ENCODE data around the gene FNDC3B.
A peak's percentile ranks its signal among the peaks of the same experiment; 100 is the strongest.

Gene FNDC3B

DNA sequence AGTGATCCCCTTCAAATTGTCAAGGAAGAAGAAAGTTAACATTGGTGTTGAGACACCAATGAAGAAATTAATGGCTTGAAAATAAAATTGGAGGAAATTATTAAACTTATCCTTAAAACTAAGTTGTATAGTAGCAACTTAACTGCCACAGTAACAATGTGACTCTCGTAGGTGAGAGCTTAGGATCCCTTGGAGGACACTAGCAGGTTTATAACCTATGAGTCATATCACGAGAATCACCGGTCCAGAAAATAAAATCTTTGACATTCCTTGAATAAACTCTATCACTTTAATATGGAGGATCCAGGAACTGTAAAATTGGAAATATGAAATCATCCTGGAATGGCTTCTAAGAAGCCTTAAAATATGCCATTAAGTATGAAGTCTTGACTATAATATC lies 406.8 kb downstream of the FNDC3B start:
- H3K36me3 ChIP-seq (replicated peaks in 1 of 2; ENCODE audit: control insufficient read depth in 2 of 2, insufficient read depth in 2 of 2, low read length in 2 of 2), result no peaks in the 10 kb centered on the region
- H2AFZ ChIP-seq (ENCODE audit: low read length), result no peak overlapping the region
- H2BK5ac ChIP-seq (ENCODE audit: low read length), result no peak overlapping the region
- H2BK12ac ChIP-seq (ENCODE audit: low read length), result no peak overlapping the region
- H3K18ac ChIP-seq (ENCODE audit: low read length), result no peak overlapping the region
- H3K4ac ChIP-seq (ENCODE audit: low read length), result no peak overlapping the region
- H3K9ac ChIP-seq (ENCODE audit: low read depth, low read length, poor library complexity), result no peak overlapping the region
- no peak overlapping the region for H3K23ac ChIP-seq (ENCODE audit: low read depth, low read length, poor library complexity)
- no peak overlapping the region for H3K14ac ChIP-seq (ENCODE audit: low read length)
- no peak for DNase-seq (ENCODE audit: low spot score)
- no peak overlapping the region for H2BK15ac ChIP-seq (ENCODE audit: low read length)
- peaks cover 20 to 74% (median 36%) of the 10 kb centered on the region in 3 experiments for H3K27me3 ChIP-seq (ENCODE audit: control insufficient read depth in 3 of 3, insufficient read depth in 3 of 3, low read depth in 1 of 3, low read length in 3 of 3)
- no peak overlapping the region for H2AK5ac ChIP-seq (ENCODE audit: low read depth, low read length)
- no peak overlapping the region for H3K4me3 ChIP-seq (ENCODE audit: low read length in 2 of 2)
- H4K8ac ChIP-seq (ENCODE audit: low read depth, low read length), result no peak overlapping the region
- H3K9me3 ChIP-seq (replicated peaks in 1 of 2; ENCODE audit: control insufficient read depth in 2 of 2, insufficient read depth in 1 of 2, low read depth in 1 of 2, low read length in 2 of 2), result peaks cover 5 to 12% of the 10 kb centered on the region in 2 donors
- H3K4me2 ChIP-seq (ENCODE audit: insufficient read depth, low read length, poor library complexity, severe bottlenecking), result no peak overlapping the region
- no CpG with 5 or more reads among the region's 3 CpGs for WGBS, 2 donors (ENCODE audit: extremely low coverage in 2 of 2, insufficient read length in 2 of 2, insufficient replicate concordance in 1 of 2)
- no peak overlapping the region for H4K91ac ChIP-seq (ENCODE audit: low read depth, low read length, poor library complexity)
- peaks cover 2 to 10% of the 10 kb centered on the region in 2 donors for H3K4me1 ChIP-seq (ENCODE audit: control insufficient read depth in 2 of 2, insufficient read depth in 1 of 2, low read depth in 1 of 2, low read length in 2 of 2)
- H2BK120ac ChIP-seq (ENCODE audit: low read depth, low read length), result no peak overlapping the region
- H3K27ac ChIP-seq (replicated peaks; ENCODE audit: low read length), result no peak overlapping the region
- H3K79me1 ChIP-seq (ENCODE audit: low read depth, low read length), result no peaks in the 10 kb centered on the region

DNA sequence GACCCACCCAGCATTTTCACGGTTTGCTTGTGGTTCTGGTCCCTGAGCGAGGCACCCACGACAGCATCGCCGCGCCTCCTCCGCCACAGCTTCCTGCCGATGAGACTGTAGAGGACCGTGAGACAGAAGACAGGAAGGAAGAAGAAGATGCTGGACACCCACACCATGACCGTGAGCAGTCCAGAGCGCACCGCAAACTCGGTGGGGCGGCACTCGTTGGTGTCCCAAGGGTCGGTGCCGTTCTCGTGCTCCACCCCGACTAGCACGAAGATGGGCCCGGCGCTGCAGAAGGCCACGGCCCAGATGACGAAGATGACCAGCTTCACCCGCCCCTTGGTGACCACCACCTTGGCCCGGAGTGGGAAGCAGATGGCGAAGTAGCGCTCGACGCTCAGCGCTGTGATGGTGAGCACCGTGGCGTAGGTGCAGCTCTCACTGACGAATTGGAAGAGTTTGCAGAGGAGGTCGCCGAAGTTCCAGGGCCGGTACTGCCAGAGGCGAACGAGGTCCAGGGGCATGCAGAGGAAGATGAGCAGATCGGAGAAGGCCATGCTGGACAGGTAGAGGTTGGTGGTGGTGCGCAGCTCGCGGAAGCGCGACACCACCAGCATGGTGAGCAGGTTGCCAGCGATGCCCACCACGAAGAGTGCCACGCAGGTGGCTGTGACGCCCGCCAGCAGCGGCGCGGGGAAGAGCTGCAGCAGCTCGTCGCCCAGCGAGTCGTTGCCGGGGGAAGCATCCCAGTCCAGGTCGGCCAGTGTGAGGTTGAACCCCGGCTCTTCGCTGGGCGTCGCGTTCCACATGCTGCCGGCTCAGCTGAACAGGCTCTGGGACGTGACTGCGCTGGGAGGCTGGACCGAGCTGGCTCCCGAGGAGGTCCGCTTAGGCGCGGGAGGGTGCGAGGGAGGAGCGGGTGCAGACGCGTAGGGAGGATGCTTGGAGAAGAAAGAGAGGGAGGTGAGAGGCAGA lies 408.5 kb downstream of the FNDC3B start, which contains the start of gene GHSR:
Gene GHSR (minus strand): TSS at position 846 of the 969 bp plus-strand sequence. CDS start 43 bp downstream, at position 803.
- no peak within 1 kb of the TSS for H2BK5ac ChIP-seq (ENCODE audit: low read length)
- no peak within 1 kb of the TSS for H3K27ac ChIP-seq (replicated peaks; ENCODE audit: low read length)
- H3K27me3 ChIP-seq (ENCODE audit: control insufficient read depth in 3 of 3, insufficient read depth in 3 of 3, low read depth in 1 of 3, low read length in 3 of 3), result peaks cover 20 to 75% (median 36%) of the 10 kb centered on the region in 3 experiments
- H2AK5ac ChIP-seq (ENCODE audit: low read depth, low read length), result no peak within 1 kb of the TSS
- H2BK120ac ChIP-seq (ENCODE audit: low read depth, low read length), result no peak within 1 kb of the TSS
- H3K79me1 ChIP-seq (ENCODE audit: low read depth, low read length), result no peaks in the 10 kb centered on the region
- peak within 1 kb of the TSS; percentile 91 for H3K23ac ChIP-seq (ENCODE audit: low read depth, low read length, poor library complexity)
- DNase-seq (ENCODE audit: low spot score), result no peak
- no peaks in the 10 kb centered on the region for H3K36me3 ChIP-seq (replicated peaks in 1 of 2; ENCODE audit: control insufficient read depth in 2 of 2, insufficient read depth in 2 of 2, low read length in 2 of 2)
- WGBS, 2 donors (ENCODE audit: extremely low coverage in 2 of 2, insufficient read length in 2 of 2, insufficient replicate concordance in 1 of 2), result no CpG with 5 or more reads among the region's 76 CpGs
- peak within 1 kb of the TSS; percentile 64 for H3K14ac ChIP-seq (ENCODE audit: low read length)
- peak within 1 kb of the TSS; percentile 72 for H4K8ac ChIP-seq (ENCODE audit: low read depth, low read length)
- no peak within 1 kb of the TSS for H2BK12ac ChIP-seq (ENCODE audit: low read length)
- no peak within 1 kb of the TSS for H2AFZ ChIP-seq (ENCODE audit: low read length)
- peak within 1 kb of the TSS; percentile 15 for H3K9ac ChIP-seq (ENCODE audit: low read depth, low read length, poor library complexity)
- peaks cover 5 to 12% of the 10 kb centered on the region in 2 donors for H3K9me3 ChIP-seq (replicated peaks in 1 of 2; ENCODE audit: control insufficient read depth in 2 of 2, insufficient read depth in 1 of 2, low read depth in 1 of 2, low read length in 2 of 2)
- H3K4me3 ChIP-seq (ENCODE audit: low read length in 2 of 2), result no peak within 1 kb of the TSS
- no peak within 1 kb of the TSS for H3K18ac ChIP-seq (ENCODE audit: low read length)
- H3K4ac ChIP-seq (ENCODE audit: low read length), result no peak within 1 kb of the TSS
- H3K4me1 ChIP-seq (ENCODE audit: control insufficient read depth in 2 of 2, insufficient read depth in 1 of 2, low read depth in 1 of 2, low read length in 2 of 2), result peaks cover 2 to 10% of the 10 kb centered on the region in 2 donors
- no peak within 1 kb of the TSS for H2BK15ac ChIP-seq (ENCODE audit: low read length)
- H3K4me2 ChIP-seq (ENCODE audit: insufficient read depth, low read length, poor library complexity, severe bottlenecking), result peak within 1 kb of the TSS; percentile 36
- H4K91ac ChIP-seq (ENCODE audit: low read depth, low read length, poor library complexity), result no peak within 1 kb of the TSS

DNA sequence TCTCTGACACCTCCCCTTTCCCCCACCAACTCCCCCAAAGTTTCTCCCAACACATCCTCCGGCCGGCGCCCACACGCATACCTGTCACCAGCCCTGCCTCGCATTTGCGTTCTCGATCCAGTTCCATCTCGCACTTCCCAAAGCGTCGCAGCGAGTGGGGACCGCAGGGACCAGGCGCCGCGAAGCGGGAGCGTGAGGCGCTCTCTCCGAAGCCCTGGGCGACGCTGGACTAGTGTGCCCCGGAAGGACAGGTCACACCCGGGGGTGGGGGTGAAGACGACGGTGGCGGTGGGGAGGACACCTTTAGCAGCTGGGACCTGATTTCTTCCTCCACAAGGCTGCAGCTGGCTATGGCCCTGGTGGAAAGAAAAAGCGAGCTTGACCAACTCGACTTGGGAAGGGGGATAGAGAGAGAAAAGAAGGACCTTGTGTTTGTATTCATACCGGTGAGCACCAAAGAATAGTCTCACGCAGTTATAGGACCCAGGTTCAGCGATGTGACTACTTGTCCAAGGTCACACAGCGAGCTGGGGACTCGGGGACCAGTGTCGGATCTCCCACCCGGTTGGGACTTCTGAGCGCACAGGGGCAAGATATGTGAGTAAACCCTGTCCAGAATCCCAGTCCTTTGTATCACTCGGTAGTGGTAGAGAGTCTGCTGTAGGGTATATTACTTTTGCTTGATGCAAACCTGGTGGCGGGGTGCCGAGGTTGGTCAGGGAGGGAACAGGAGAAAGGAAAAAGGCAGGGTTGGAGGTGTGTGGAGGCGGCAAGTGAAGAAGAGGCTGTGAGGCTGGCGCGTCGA lies 409.5 kb downstream of the FNDC3B start:
- Histone ChIP-seq H4K8ac (ENCODE audit: low read depth, low read length) (no peak overlapping the region), H2BK120ac (ENCODE audit: low read depth, low read length) (no peak overlapping the region)

More for the DNA sequence above, 409.5 kb downstream of the FNDC3B start:
- H3K9me3 ChIP-seq (replicated peaks in 1 of 2; ENCODE audit: control insufficient read depth in 2 of 2, insufficient read depth in 1 of 2, low read depth in 1 of 2, low read length in 2 of 2), result peaks cover 5 to 12% of the 10 kb centered on the region in 2 donors
- H3K4me1 ChIP-seq (ENCODE audit: control insufficient read depth in 2 of 2, insufficient read depth in 1 of 2, low read depth in 1 of 2, low read length in 2 of 2), result peaks cover 2 to 10% of the 10 kb centered on the region in 2 donors
- H4K91ac ChIP-seq (ENCODE audit: low read depth, low read length, poor library complexity), result no peak overlapping the region
- H2BK5ac ChIP-seq (ENCODE audit: low read length), result no peak overlapping the region
- H3K14ac ChIP-seq (ENCODE audit: low read length), result no peak overlapping the region
- DNase-seq (ENCODE audit: low spot score), result no peak
- no peak overlapping the region for H2AK5ac ChIP-seq (ENCODE audit: low read depth, low read length)
- no CpG with 5 or more reads among the region's 43 CpGs for WGBS, 2 donors (ENCODE audit: extremely low coverage in 2 of 2, insufficient read length in 2 of 2, insufficient replicate concordance in 1 of 2)
- no peak overlapping the region for H2BK12ac ChIP-seq (ENCODE audit: low read length)
- H3K18ac ChIP-seq (ENCODE audit: low read length), result no peak overlapping the region
- H2AFZ ChIP-seq (ENCODE audit: low read length), result no peak overlapping the region
- H3K36me3 ChIP-seq (replicated peaks in 1 of 2; ENCODE audit: control insufficient read depth in 2 of 2, insufficient read depth in 2 of 2, low read length in 2 of 2), result no peaks in the 10 kb centered on the region
- H3K4me2 ChIP-seq (ENCODE audit: insufficient read depth, low read length, poor library complexity, severe bottlenecking), result peak overlapping the region; percentile 36
- no peaks in the 10 kb centered on the region for H3K79me1 ChIP-seq (ENCODE audit: low read depth, low read length)
- H3K23ac ChIP-seq (ENCODE audit: low read depth, low read length, poor library complexity), result peak overlapping the region; percentile 6
- no peak overlapping the region for H3K4ac ChIP-seq (ENCODE audit: low read length)
- H2BK15ac ChIP-seq (ENCODE audit: low read length), result no peak overlapping the region
- H3K27ac ChIP-seq (replicated peaks; ENCODE audit: low read length), result no peak overlapping the region
- no peak overlapping the region for H3K9ac ChIP-seq (ENCODE audit: low read depth, low read length, poor library complexity)
- H3K27me3 ChIP-seq (ENCODE audit: control insufficient read depth in 3 of 3, insufficient read depth in 3 of 3, low read depth in 1 of 3, low read length in 3 of 3), result peaks cover 20 to 69% (median 36%) of the 10 kb centered on the region in 3 experiments
- H3K4me3 ChIP-seq (ENCODE audit: low read length in 2 of 2), result no peak overlapping the region
